ENCODE results near the gene TBC1D22A.

Gene TBC1D22A

GRCh38 chr22:46795845-46796565 lies 33.6 kb downstream of the TBC1D22A start:
- no peak for DNase-seq (ENCODE audit: low spot score)

DNA sequence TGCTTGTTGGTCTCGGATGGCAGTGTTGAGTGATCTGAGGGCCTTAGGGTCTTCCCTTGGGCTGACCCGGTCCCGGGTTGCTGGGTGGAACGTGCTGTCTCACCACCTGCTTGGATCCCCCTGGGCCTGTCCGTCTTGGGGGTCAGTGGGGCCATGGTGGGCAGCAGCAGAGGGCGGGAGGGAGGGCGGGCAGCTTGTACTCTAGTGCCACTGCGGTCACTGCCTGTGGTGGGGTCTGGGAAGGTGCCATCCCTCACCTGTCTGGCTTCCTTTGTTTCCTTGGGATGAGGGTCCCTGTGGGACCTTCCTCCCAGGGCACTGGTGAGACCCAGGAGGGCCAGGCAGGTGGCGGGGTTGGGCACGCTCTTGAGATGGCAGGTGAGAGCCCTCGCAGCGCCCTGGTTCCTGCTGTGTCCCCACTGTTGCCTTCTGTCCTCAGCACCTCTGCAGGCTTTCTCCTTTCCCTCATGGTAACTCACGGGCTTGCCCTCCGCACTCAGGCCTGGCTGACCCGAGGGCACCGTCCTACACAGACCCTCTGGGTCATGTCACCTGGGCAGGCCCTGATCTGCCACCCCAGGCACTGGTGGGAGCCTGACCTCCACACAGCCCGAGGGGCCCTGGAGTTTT lies 34.2 kb downstream of the TBC1D22A start:
- no peak for DNase-seq (ENCODE audit: low spot score)

DNA sequence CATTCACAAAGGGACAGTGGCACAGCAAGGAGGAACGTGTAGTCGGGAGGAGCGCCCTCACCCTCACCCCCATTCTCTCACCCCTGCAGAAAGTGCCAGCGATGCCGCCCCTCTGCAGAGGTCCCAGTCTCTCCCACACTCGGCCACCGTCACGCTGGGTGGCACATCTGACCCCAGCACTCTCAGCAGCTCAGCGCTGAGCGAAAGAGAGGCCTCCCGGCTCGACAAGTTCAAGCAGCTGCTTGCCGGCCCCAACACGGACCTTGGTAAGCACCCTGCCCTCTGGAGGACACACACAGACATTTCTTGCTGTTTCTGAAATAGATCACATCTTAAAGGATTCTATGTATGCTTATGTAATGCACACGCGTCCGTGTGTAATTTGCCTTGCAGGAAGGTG lies 34.9 kb downstream of the TBC1D22A start:
- DNase-seq (ENCODE audit: low spot score): no peak

DNA sequence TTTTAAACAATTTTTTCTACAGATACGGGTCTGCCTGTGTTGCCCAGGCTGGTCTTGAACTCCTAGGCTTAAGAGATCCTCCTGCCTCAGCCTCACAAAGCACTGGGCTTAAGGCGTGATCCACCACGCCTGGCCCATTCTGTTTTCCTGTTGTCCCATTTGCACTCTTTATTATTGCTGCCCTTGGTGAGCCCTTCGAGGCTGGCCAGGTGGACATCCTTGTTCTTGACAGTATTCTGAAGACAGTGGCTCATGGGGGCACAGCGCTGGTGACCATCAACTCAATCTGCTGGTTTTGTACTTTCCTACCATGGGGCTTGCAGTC lies 35.6 kb downstream of the TBC1D22A start:
- no peak for DNase-seq (ENCODE audit: low spot score)

- peak; percentile 78 for DNase-seq (ENCODE audit: low spot score)
These were observed 36.2 kb downstream of the TBC1D22A start for GRCh38 chr22:46798366-46799350.

DNA sequence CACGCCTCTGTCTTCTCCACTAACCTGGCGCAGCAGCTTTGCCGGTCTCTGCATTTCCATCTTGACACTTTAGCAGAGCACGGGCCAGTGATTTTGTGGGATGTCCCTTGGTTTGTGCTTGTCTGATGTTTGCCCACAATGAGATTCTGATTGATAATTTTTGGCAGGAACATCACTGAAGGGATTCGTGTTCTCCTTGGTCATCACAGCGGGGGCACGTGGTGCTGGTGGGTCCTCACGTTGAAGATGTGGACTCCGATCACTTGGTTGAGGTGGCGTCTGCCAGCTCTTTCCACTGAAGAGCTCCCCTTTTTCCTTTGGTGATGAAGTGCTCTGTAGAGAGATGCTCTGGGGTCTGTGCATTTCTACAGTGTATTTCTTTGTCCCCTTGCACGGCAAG lies 37.2 kb downstream of the TBC1D22A start:
- DNase-seq (ENCODE audit: low spot score): no peak

DNA sequence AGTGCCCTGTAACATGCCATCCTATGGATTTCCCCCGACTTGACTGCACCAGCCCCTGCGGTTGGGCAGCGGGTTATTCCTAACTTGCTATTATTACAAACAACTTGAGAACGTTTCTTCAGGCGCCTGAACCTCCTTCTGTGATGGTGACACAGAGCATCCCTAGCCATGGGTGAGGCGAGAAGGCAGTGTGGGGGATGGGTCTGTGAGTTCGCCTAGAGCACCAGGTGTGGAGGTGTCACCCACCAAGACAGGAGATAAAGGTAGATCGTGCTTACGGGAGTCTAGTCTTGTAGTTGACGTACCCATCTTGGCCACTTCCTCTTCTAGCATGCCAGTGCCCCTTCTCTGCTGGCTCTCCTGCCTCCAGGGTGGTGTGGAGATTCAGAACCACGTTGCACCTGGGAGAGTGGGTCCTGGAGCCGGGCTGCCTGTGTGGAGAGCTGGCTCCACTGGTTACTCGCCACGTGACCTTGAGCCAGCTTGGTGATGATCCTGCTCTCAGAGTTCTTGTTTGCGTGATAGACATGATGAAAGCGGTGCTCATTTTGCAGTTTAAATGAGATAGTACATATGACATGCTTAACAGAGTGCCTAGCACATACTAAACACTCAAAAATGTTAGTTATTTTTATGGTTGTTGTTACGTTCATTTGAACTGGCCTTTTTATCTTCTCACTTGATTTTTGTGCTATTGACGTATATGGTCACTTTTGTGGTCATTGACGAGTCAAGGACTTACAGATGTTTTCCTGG lies 37.8 kb downstream of the TBC1D22A start:
- DNase-seq (ENCODE audit: low spot score): no peak

GRCh38 chr22:46801331-46801811 lies 38.9 kb downstream of the TBC1D22A start:
- no peak for DNase-seq (ENCODE audit: low spot score)

GRCh38 chr22:46801826-46802607 lies 39.6 kb downstream of the TBC1D22A start:
- no peak for DNase-seq (ENCODE audit: low spot score)

DNA sequence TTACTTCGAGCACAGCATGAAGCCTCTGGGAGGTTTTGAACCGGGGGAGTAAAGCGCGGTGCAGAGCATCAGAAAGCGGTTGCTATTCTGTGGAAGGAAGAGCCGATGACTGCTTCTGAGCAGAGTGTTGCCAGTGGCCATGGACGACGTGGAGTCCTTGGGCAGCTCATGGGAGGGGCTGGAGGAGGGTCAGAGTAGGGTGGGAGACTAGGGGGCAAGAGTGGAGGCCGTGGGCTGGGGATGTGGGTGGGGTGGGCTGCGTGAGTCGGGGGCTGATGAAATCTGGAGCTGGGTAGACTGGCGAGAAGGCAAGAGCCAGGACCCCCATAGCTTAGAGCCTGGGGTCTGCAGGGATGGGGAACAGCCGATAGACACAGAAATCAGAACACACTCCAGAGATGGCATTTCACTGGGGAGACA lies 40.2 kb downstream of the TBC1D22A start:
- DNase-seq (ENCODE audit: low spot score): no peak

DNA sequence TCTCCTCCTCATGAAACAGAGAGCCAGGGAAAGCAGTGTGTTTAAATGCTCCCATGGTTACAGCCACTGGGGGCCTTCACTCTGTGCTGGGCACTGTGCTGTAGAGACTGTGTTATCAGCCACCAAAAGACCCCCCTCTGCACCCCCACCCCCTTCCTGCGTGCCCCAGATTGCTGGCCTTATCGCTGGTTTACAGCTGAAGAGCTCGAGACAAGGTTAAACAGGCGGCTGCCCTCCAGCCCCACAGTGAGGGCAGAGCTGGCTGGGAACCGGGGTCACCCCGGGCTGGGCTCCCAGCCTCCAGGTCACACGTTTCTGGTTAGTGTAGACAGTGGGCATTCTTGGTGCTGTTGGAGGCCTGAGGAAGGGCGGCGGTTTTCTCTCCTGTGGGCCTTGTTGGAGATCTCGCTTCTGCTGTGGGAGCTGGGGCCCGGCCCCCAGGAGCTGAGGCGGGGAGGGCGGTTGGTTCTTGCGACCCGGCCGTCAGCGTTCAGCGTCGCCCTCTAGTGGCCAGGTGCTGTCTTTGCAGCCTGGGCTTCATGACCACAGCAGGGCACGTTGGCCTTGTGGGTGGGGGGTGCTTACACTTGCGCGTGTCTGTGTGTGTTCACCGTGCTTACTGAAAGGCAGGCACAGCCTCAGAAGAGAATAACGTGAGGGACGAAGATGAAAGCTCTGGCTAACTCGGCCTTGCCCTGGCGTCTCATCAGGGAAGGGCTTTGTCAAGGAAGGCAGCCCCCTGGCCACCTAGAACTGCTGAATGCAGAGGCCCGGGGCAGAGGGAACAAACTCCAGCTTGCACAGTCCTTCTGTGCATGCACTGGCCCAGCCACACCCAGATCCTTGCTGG lies 40.8 kb downstream of the TBC1D22A start:
- peak; percentile 72 for DNase-seq (ENCODE audit: low spot score)

DNA sequence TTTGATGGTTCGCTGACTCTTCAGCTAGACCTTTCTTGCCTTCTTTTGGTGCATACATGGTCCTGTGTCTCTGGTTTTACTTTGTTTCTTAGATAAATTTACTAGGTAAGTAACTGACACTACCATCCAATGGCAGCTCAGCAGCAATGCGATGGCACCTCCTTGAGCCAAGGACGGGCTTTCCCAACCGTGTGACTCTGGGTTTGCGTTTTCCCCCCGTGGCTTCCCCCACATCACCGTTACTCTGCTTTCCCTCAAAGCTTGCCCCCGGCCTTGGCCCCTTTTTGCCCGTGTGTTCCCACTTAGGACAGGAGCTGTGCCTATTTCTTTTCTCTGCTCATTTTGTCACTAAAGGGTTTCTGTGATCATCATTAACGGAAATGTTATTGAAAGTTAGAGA lies 41.5 kb downstream of the TBC1D22A start:
- no peak for DNase-seq (ENCODE audit: low spot score)

DNA sequence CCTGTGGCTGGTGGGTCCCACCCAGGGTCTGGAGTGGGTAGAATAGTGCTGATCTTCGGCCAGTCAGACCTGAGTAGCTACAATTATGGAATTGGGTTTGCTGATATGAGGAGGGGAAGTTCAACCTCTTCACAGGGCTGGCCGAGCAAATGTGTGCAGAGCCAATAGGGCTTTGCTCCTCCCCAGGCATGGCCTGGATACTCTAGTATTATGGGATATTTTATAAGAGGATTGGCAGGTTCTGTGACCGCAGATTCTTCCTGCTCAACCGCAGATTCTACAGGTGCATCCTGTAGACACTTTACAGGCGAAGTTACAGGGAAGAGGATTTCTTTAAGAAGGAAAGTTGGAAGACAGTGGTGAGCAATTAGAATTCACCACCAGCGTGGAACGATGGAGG lies 44.3 kb downstream of the TBC1D22A start:
- no peak for DNase-seq (ENCODE audit: low spot score)

GRCh38 chr22:46807458-46807857 lies 45.0 kb downstream of the TBC1D22A start:
- no peak for DNase-seq (ENCODE audit: low spot score)

- DNase-seq (ENCODE audit: low spot score): no peak
These were observed 46.9 kb downstream of the TBC1D22A start for GRCh38 chr22:46809153-46809885.

DNA sequence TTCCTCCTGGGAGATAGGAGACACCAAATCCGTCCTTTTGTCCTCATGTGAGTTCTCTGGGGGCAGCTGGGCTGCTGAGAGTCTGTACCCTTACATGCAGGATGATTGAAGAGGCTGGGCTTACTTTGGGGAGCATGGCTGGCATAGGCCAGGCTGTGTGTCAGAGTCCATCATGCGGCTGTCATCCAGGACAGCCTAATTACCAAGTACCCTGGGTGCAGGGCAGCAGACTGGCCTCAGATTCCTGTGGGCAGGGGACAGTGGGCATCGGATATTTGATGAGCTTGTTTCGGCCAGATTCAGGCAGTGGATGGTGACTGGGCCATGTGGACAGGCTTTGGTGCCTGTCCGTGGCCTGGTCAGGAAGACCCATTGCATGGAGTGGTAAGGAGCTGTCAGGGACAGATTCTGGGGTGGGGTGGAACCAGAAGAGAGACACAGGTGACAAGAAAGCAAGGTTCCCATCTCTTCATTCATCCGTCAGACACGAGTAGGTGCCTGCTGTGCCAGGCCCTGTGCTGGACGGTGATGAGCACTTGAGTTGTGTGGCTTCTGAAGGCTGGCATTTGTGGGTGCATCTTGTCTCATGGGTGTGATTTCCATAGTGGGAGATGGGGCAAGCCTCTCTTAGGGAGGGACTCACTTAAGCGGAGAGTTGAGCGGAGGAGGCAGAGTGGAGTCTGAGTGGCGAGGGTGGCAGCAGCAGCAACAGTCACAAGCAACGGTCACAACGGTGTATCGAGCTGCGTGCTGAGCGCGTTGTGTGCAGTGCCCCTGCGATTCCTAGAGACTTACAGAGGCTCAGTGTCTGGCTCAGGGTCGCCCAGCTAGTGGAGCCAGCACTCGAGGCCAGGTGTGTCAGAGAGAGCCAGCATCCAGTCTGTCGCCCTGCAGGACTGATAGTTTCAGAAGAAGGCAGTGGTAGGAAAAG lies 48.7 kb downstream of the TBC1D22A start:
- DNase-seq (ENCODE audit: low spot score): no peak

DNA sequence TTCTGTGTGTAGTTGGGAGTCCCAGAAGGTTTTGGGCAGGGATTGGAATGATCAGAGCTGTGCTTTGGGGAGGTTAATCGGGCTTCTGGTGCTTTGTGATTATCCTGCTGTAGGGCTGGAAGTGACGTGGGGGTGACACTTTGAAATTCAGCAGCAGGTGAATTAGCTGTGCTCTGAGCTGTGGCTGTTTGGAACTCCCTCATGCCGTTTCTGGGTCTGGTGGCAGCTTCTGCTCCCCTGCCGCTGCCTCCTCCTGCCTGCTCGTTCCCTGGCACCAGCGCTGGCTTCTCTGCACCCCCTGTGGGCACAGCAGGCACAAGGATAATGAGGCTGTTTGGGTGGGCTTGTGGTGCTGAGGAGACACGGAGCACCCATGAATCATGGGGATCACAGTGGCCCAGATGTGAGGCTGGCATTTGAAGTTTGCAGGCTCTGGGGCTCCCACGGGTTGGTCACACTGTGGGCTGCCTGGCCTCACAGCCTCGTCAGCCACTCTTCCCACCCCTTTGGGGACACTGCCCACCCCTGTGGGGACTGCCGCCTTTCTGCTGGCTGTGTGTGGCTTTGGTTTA lies 49.7 kb downstream of the TBC1D22A start:
- DNase-seq (ENCODE audit: low spot score): no peak

- no peak for DNase-seq (ENCODE audit: low spot score)
These were observed 50.3 kb downstream of the TBC1D22A start for GRCh38 chr22:46812788-46813187.
